SK-N-SH (cell line): Measurements from ENCODE around the gene VIPR2. TPM values are rescaled to one million over a fixed set of nuclear protein-coding genes. Genes with fewer than 3 reads are reported as not detected.

Experiments
- CTCF ChIA-PET: fragments of 300-600, 350-600 bp; formaldehyde crosslinking; extraction: SDS; loops from one replicate; lab custom pipeline; 2021; lab: Yijun Ruan, JAX
- POLR2A ChIA-PET: fragments of 350-600 bp; sonication (Branson Sonifier 250); formaldehyde crosslinking; extraction: SDS; loops from one replicate; lab custom pipeline; 2020; ENCODE audit warnings: antibody characterized with exemption, inconsistent platforms; lab: Yijun Ruan, JAX
- DNase-seq: peaks from one replicate; pipeline ENCODE4 v3.0.0; 2012
- H2AFZ ChIP-seq: fragments of 200-600 bp; sonication (generic); 2 replicates; pipeline ENCODE4 v1.8.1; 2016; ENCODE audit warnings: antibody characterized with exemption, mild to moderate bottlenecking, low read depth
- H3F3A ChIP-seq: fragments of 200-600 bp; sonication (generic); replicated peaks from 2 replicates; pipeline ENCODE3; 2016; ENCODE audit warnings: antibody characterized with exemption, mild to moderate bottlenecking; ENCODE audit not compliant: insufficient read depth
- H3K27ac ChIP-seq, 2 experiments: fragments of 200-500 bp in 1 of 2; fragments of 200-600 bp in 1 of 2; sonication (Bioruptor generic) in 1 of 2; sonication (generic), shearing (Covaris generic) in 1 of 2; 2 replicates each; pipeline versions ENCODE4 v1.5.1 to v1.6.1; 2014 to 2016; ENCODE audit warnings: low read depth in 2 of 2, inconsistent platforms in 1 of 2, low read length in 1 of 2, mild to moderate bottlenecking in 1 of 2, mixed read lengths in 1 of 2
- H3K27me3 ChIP-seq: fragments of 200-600 bp; sonication (generic), shearing (Covaris generic); 2 replicates; pipeline ENCODE4 v1.6.1; 2016; ENCODE audit warnings: mixed run types; ENCODE audit not compliant: insufficient read depth
- H3K36me3 ChIP-seq, 2 experiments: fragments of 200-500 bp in 1 of 2; fragments of 200-600 bp in 1 of 2; sonication (Bioruptor generic) in 1 of 2; sonication (generic) in 1 of 2; replicated peaks in 1 of 2; 2 replicates each; pipeline versions ENCODE3 to v1.5.1; 2014 to 2016; ENCODE audit warnings: low read length in 1 of 2, mild to moderate bottlenecking in 1 of 2; ENCODE audit not compliant: insufficient read depth in 2 of 2, control insufficient read depth in 1 of 2
- H3K4me1 ChIP-seq, 2 experiments: fragments of 200-500 bp in 1 of 2; fragments of 200-600 bp in 1 of 2; sonication (Bioruptor generic) in 1 of 2; sonication (generic), shearing (Covaris generic) in 1 of 2; 2 replicates each; pipeline versions ENCODE4 v1.5.1 to v1.6.1; 2014 to 2016; ENCODE audit warnings: low read depth in 1 of 2, low read length in 1 of 2, mixed run types in 1 of 2; ENCODE audit not compliant: insufficient read depth in 2 of 2, control insufficient read depth in 1 of 2
- H3K4me2 ChIP-seq: fragments of 200-600 bp; sonication (generic), shearing (Covaris generic); 2 replicates; pipeline ENCODE4 v1.6.1; 2017; ENCODE audit warnings: mixed run types
- H3K4me3 ChIP-seq, 2 experiments: fragments of 200-500 bp in 1 of 2; fragments of 200-600 bp in 1 of 2; sonication (Bioruptor generic) in 1 of 2; sonication (generic), shearing (Covaris generic) in 1 of 2; 2 replicates each; pipeline versions ENCODE4 v1.5.1 to v1.8.1; 2014 to 2016; ENCODE audit warnings: low read depth in 2 of 2, inconsistent platforms in 1 of 2, low read length in 1 of 2, mild to moderate bottlenecking in 1 of 2, mixed read lengths in 1 of 2, moderate library complexity in 1 of 2
- H3K79me2 ChIP-seq: fragments of 200-600 bp; sonication (generic); 2 replicates; pipeline ENCODE4 v1.8.1; 2017; ENCODE audit warnings: mild to moderate bottlenecking; ENCODE audit not compliant: insufficient read depth
- H3K9ac ChIP-seq: fragments of 200-600 bp; sonication (generic); 2 replicates; pipeline ENCODE4 v1.6.1; 2017; ENCODE audit warnings: mixed run types
- H3K9me2 ChIP-seq: fragments of 200-600 bp; sonication (generic); 2 replicates; pipeline ENCODE4 v1.6.1; 2017; ENCODE audit warnings: mixed run types
- H3K9me3 ChIP-seq: fragments of 200-600 bp; sonication (generic); 2 replicates; pipeline ENCODE4 v1.6.1; 2017; ENCODE audit warnings: mixed run types, mild to moderate bottlenecking, moderate library complexity
- H4K20me1 ChIP-seq: fragments of 200-600 bp; sonication (generic); 2 replicates; pipeline ENCODE4 v1.6.1; 2017; ENCODE audit warnings: mild to moderate bottlenecking, mixed run types; ENCODE audit not compliant: insufficient read depth
- ELF1 ChIP-seq: IDR thresholded peaks from 2 replicates; pipeline ENCODE4 v1.4.0; 2012
- EZH2phosphoT487 ChIP-seq: fragments of 200-600 bp; sonication (generic); IDR thresholded peaks from 2 replicates; pipeline ENCODE4 v1.6.1; 2017; ENCODE audit warnings: low read depth, mixed run types, mild to moderate bottlenecking, antibody characterized with exemption, moderate library complexity, borderline replicate concordance
- FOSL2 ChIP-seq: IDR thresholded peaks from 2 replicates; pipeline ENCODE4 v1.4.0; 2012; ENCODE audit warnings: low read depth, mild to moderate bottlenecking, moderate library complexity, borderline replicate concordance
- FOXJ3 ChIP-seq: sonication (generic); formaldehyde crosslinking; IDR thresholded peaks from 2 replicates; pipeline ENCODE4 v1.5.1; 2020; ENCODE audit warnings: mild to moderate bottlenecking, missing genetic modification reagents
- FOXM1 ChIP-seq: IDR thresholded peaks from 2 replicates; pipeline ENCODE4 v1.4.0; 2012; ENCODE audit warnings: low read depth, mild to moderate bottlenecking
- GATA2 ChIP-seq: sonication (generic); formaldehyde crosslinking; IDR thresholded peaks from 2 replicates; pipeline ENCODE4 v1.5.0; 2020; ENCODE audit warnings: mild to moderate bottlenecking, missing genetic modification reagents
- IRF3 ChIP-seq: fragments of 150-350 bp; IDR thresholded peaks from 2 replicates; pipeline ENCODE4 v1.6.1; 2016; ENCODE audit warnings: mild to moderate bottlenecking, low read depth, low read length
- MAX ChIP-seq: IDR thresholded peaks from 2 replicates; pipeline ENCODE4 v1.4.0; 2012; ENCODE audit warnings: low read depth
- NFIC ChIP-seq: IDR thresholded peaks from 2 replicates; pipeline ENCODE4 v1.4.0; 2012; ENCODE audit warnings: borderline replicate concordance
- PBX3 ChIP-seq: IDR thresholded peaks from 2 replicates; pipeline ENCODE4; 2012
- RAD21 ChIP-seq: IDR thresholded peaks from 2 replicates; pipeline ENCODE4 v1.6.1; 2012; ENCODE audit warnings: mild to moderate bottlenecking, low read length
- RCOR1 ChIP-seq: fragments of 150-350 bp; IDR thresholded peaks from 2 replicates; pipeline ENCODE4 v1.6.1; 2017; ENCODE audit warnings: antibody characterized with exemption, low read length
- REST ChIP-seq: IDR thresholded peaks from 2 replicates; pipeline ENCODE4 v1.6.1; 2012; ENCODE audit warnings: mild to moderate bottlenecking, low read depth, low read length, moderate library complexity
- RFX5 ChIP-seq: IDR thresholded peaks from 2 replicates; pipeline ENCODE4 v1.6.1; 2012; ENCODE audit warnings: mild to moderate bottlenecking, improper control_type of control experiment, low read length
- RXRA ChIP-seq: IDR thresholded peaks from 2 replicates; pipeline ENCODE4 v1.4.0; 2012; ENCODE audit warnings: low read depth, mild to moderate bottlenecking, borderline replicate concordance
- TAF1 ChIP-seq: IDR thresholded peaks from 2 replicates; pipeline ENCODE4 v1.6.1; 2012; ENCODE audit warnings: low read depth, mild to moderate bottlenecking, low read length, moderate library complexity, borderline replicate concordance
- TEAD4 ChIP-seq: IDR thresholded peaks from 2 replicates; pipeline ENCODE4 v1.4.0; 2012; ENCODE audit warnings: mild to moderate bottlenecking, borderline replicate concordance; ENCODE audit not compliant: insufficient read depth
- USF2 ChIP-seq: fragments of 150-350 bp; IDR thresholded peaks from 2 replicates; pipeline ENCODE4 v1.6.1; 2017; ENCODE audit warnings: antibody characterized with exemption, low read length, low read depth, borderline replicate concordance
- ZBTB33 ChIP-seq: IDR thresholded peaks from 2 replicates; pipeline ENCODE4 v1.4.0; 2012; ENCODE audit warnings: low read depth, borderline replicate concordance
- WGBS: methylation state at CpG from one replicate; pipeline ENCODE4 v1.1.6; 2017; ENCODE audit warnings: low lambda C conversion rate; 5-methylcytosine and 5-hydroxymethylcytosine counted together
- polyA plus RNA-seq, 3 experiments: library from polyadenylated mRNA; depleted of rRNA; stranded (reverse); fragments of >200 nt; gene quantifications; 2 replicates each; pipeline ENCODE4 v1.2.3, GENCODE V29; 2012

The VIPR2 gene
- polyA plus RNA-seq, 1 of the 3 experiments (the other 2 are of a cell fraction) = not detected

- 74% methylated on average over 9 of the region's 10 CpGs for WGBS
- Histone ChIP-seq H3K4me3 (no peak overlapping the region), H3K9me3 (no peaks in the 10 kb centered on the region), H3K79me2 (no peaks in the 10 kb centered on the region), H3K9ac (no peak overlapping the region), H3F3A (no peaks in the 10 kb centered on the region), H3K4me1 (peaks cover 0 to 14% of the 10 kb centered on the region in 2 experiments; a peak in 1 of 4 replicates), H4K20me1 (no peaks in the 10 kb centered on the region), H3K27me3 (no peaks in the 10 kb centered on the region), H3K27ac (no peak overlapping the region), H2AFZ (no peak overlapping the region), H3K9me2 (no peaks in the 10 kb centered on the region), H3K36me3 (no peaks in the 10 kb centered on the region), H3K4me2 (no peak overlapping the region)
- no peak for DNase-seq
- CTCF ChIA-PET = interaction anchor here (0.8 to 1.1 kb wide), 2 partner anchors 13 to 44 kb away, joined by 3 to 4 read pairs; no protein-coding TSS in a partner anchor
- POLR2A ChIA-PET = interaction anchor here (0.6 kb wide), 1 partner anchor 48 kb away, joined by 3 read pairs; no protein-coding TSS in a partner anchor
- TF ChIP-seq TEAD4 (no peak), RXRA (no peak), EZH2phosphoT487 (no peak), MAX (no peak), FOXJ3 (CRISPR knock-in tag) (no peak), USF2 (no peak), ELF1 (no peak), IRF3 (no peak), RAD21 (no peak), ZBTB33 (no peak), REST (no peak), GATA2 (CRISPR knock-in tag) (no peak), FOSL2 (no peak), NFIC (no peak), FOXM1 (no peak), TAF1 (no peak), RCOR1 (no peak), PBX3 (no peak), RFX5 (no peak)
Measured at GRCh38 chr7:159017210-159017609, 127.5 kb downstream of the VIPR2 start.
